Spleen (tissue), 7 donors: Measurements from ENCODE around the gene RRBP1.

Experiments used
- CTCF ChIP-seq, 11 experiments: fragments of 200-600 bp in 7 of 11; fragments of 450-650 bp in 4 of 11; sonication (generic) in 4 of 11; IDR thresholded peaks in 8 of 11; conservative IDR thresholded peaks in 3 of 11; 1 replicate in 7 of 11; 2 replicates in 4 of 11; pipeline versions ENCODE4 v1.4.0 to v1.8.0; 2016 to 2021; ENCODE audit warnings: antibody characterized with exemption in 11 of 11, inconsistent platforms in 4 of 11, mild to moderate bottlenecking in 1 of 11
- POLR2A ChIP-seq, 3 donors: fragments of 450-650 bp; IDR thresholded peaks; one replicate each; pipeline ENCODE4 v1.5.1; 2017; ENCODE audit warnings: antibody characterized with exemption in 3 of 3, mild to moderate bottlenecking in 1 of 3
- donor health status: DM: no; HTN: no; CAD: no; lungs with moderate emphysema.
- donor health status: DM: no; HTN: no; CAD: no.
- donor health status: DM: no; HTN: no; CAD: no.

GRCh38 chr20:17725094-17725835 is 43.2 kb upstream of the RRBP1 start:
- TF ChIP-seq POLR2A (IDR thresholded peaks at IDR 0.05) (no peak), CTCF (IDR thresholded peaks at IDR 0.05 in 8 of 11, conservative IDR thresholded peaks at IDR 0.05 in 3 of 11) (no peak)
